HepG2 (cell line): ENCODE measurements around the gene NBPF3. TPM values are rescaled to one million over a fixed set of nuclear protein-coding genes. Genes with fewer than 3 reads are reported as not detected.

Source experiments
- GATA4 ChIP-seq: sonication (generic); IDR thresholded peaks from 2 replicates; pipeline ENCODE4 v1.6.1; 2016; ENCODE audit warnings: antibody characterized with exemption, low read depth, borderline replicate concordance
- GTF3A ChIP-seq: sonication (generic); formaldehyde crosslinking; conservative IDR thresholded peaks from 2 replicates; pipeline ENCODE4 v1.4.0; 2020; ENCODE audit warnings: mild to moderate bottlenecking, missing genetic modification reagents
- KLF16 ChIP-seq, 2 experiments: sonication (generic) in 1 of 2; formaldehyde crosslinking in 1 of 2; IDR thresholded peaks; 2 replicates each; pipeline versions ENCODE4 v1.6.1 to v1.8.0; 2016 to 2023; ENCODE audit warnings: missing genetic modification reagents in 2 of 2, missing compliant biosample characterization in 1 of 2
- LCORL ChIP-seq, 2 experiments: fragments of 450-650 bp in 1 of 2; sonication (generic) in 1 of 2; formaldehyde crosslinking in 1 of 2; IDR thresholded peaks; 2 replicates each; pipeline versions ENCODE4 v1.5.0 to v1.6.1; 2017 to 2020; ENCODE audit warnings: antibody characterized with exemption in 1 of 2, missing genetic modification reagents in 1 of 2
- MED13 ChIP-seq: sonication (generic); formaldehyde crosslinking; IDR thresholded peaks from 2 replicates; pipeline ENCODE4 v1.5.0; 2020; ENCODE audit warnings: missing genetic modification reagents
- NAIF1 ChIP-seq: sonication (generic); formaldehyde crosslinking; IDR thresholded peaks from 2 replicates; pipeline ENCODE4 v1.5.0; 2020; ENCODE audit warnings: mild to moderate bottlenecking, missing genetic modification reagents, borderline replicate concordance
- SAP130 ChIP-seq: IDR thresholded peaks from 2 replicates; pipeline ENCODE4 v1.6.1; 2016; ENCODE audit warnings: low read depth
- TAF1 ChIP-seq: sonication (generic); formaldehyde crosslinking; IDR thresholded peaks from 2 replicates; pipeline ENCODE4 v1.4.0; 2020; ENCODE audit warnings: missing genetic modification reagents
- TCF12 ChIP-seq, 2 experiments: fragments of 450-650 bp in 1 of 2; sonication (generic) in 1 of 2; formaldehyde crosslinking in 1 of 2; IDR thresholded peaks; 2 replicates each; pipeline versions ENCODE4 v1.6.1 to v1.8.0; 2017 to 2022; ENCODE audit warnings: antibody characterized with exemption in 1 of 2, mild to moderate bottlenecking in 1 of 2, missing genetic modification reagents in 1 of 2, moderate library complexity in 1 of 2
- YY1 ChIP-seq: IDR thresholded peaks from 2 replicates; pipeline ENCODE4 v1.6.1; 2011; ENCODE audit warnings: low read length, low read depth, moderate library complexity, mild to moderate bottlenecking; ENCODE audit not compliant: insufficient read depth, insufficient replicate concordance
- ZNF124 ChIP-seq: sonication (generic); formaldehyde crosslinking; IDR thresholded peaks from 2 replicates; pipeline ENCODE4 v1.4.0; 2020; ENCODE audit warnings: missing genetic modification reagents
- ZNF343 ChIP-seq: sonication (generic); formaldehyde crosslinking; IDR thresholded peaks from 2 replicates; pipeline ENCODE4 v1.4.0; 2020; ENCODE audit warnings: mild to moderate bottlenecking, missing genetic modification reagents
- ZNF749 ChIP-seq: sonication (generic); formaldehyde crosslinking; IDR thresholded peaks from 2 replicates; pipeline ENCODE4 v1.8.0; 2022; ENCODE audit warnings: mild to moderate bottlenecking, missing genetic modification reagents, moderate library complexity, borderline replicate concordance
- ZNF75D ChIP-seq: sonication (generic); formaldehyde crosslinking; IDR thresholded peaks from 2 replicates; pipeline ENCODE4 v1.8.1; 2023; ENCODE audit warnings: missing genetic modification reagents, mild to moderate bottlenecking, borderline replicate concordance
- polyA plus RNA-seq, 8 experiments: library from polyadenylated mRNA; depleted of rRNA in 3 of 8; stranded (reverse) in 7 of 8; unstranded in 1 of 8; fragments of >200 nt; fragmentation: Illumina TruSeq in 4 of 8; extraction: Trizol in 4 of 8; gene quantifications; 2 replicates each; pipeline versions ENCODE4 v1.2.1 to v1.2.3, GENCODE V29; 2011 to 2016; ENCODE audit warnings: low read depth in 4 of 8, missing spikeins in 1 of 8, mixed read lengths in 1 of 8; ENCODE audit not compliant: insufficient read depth in 1 of 8
- total RNA-seq, 5 experiments: library from RNA; depleted of rRNA; stranded (reverse); fragments of >200 nt; fragmentation: Illumina TruSeq; extraction: Trizol; gene quantifications; 2 replicates each; pipeline ENCODE4 v1.2.3, GENCODE V29; 2016; ENCODE audit warnings: low read depth in 1 of 5
- TF ChIP-seq, protein P1 (sequence below): sonication (generic); formaldehyde crosslinking; IDR thresholded peaks from 2 replicates; pipeline ENCODE4 v1.4.0; 2020; ENCODE audit warnings: mild to moderate bottlenecking, missing genetic modification reagents, borderline replicate concordance
- TF ChIP-seq, protein P2 (sequence below): sonication (generic); formaldehyde crosslinking; IDR thresholded peaks from 2 replicates; pipeline ENCODE4 v1.9.0; 2021; ENCODE audit warnings: missing genetic modification reagents, borderline replicate concordance
- TF ChIP-seq, protein P3 (sequence below): sonication (generic); formaldehyde crosslinking; IDR thresholded peaks from 2 replicates; pipeline ENCODE4 v1.4.0; 2020; ENCODE audit warnings: mild to moderate bottlenecking, missing genetic modification reagents
- TF ChIP-seq, protein P4 (sequence below): sonication (generic); formaldehyde crosslinking; IDR thresholded peaks from 2 replicates; pipeline ENCODE4 v1.9.0; 2021; ENCODE audit warnings: missing genetic modification reagents, mild to moderate bottlenecking, borderline replicate concordance

NBPF3 gene
- total and polyA plus RNA-seq, 2 of the 13 experiments (the other 11 are each of a cell fraction or from before 2014, with no cell fraction given), result 3.5 to 4.9 TPM

DNA sequence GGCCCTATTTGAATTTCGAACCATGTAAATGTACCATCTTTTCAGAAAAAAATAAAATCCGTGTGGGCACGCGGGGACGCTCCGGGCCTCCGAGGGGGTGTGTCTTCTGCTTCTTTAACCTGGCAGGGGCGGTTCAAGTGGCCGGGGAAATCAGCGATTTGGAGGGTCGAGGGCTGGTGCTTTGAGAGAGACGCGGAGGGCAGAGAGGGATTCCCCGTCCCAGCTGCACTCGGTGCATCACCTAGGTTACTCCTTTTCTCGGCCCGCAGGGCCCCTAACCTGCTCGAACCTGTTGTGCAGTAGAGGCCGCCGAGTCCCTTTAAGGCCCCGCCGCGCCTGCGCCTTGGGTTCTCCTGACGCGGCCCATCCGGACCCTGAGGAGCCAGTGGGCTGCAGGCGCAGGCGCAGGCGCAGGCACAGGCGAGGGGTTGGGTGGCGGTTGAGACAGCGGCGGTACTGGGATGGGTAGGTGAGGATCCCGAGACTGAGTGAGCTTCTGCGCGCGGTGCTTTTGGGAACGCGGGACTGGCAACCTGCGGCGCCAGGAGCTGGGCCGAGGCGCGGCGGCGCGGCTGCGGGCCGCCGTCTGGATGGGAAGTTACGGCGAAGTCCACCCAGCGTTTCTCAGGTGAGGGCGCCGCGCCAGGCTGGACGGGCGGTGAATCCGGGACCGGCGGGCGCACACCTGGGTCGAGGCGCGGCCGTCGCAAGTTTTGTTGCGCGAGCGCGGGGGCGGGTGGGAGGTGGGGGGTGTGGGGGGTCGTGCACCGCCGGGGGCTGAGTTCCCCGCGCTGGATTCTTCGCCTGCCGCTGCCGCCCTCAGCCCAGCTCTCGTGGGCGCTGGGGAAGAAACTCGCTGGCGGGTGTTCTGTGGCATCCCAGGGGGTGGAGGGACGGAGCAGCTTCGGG, at the start of gene NBPF3 (continued):
- TF ChIP-seq, protein P1, sequence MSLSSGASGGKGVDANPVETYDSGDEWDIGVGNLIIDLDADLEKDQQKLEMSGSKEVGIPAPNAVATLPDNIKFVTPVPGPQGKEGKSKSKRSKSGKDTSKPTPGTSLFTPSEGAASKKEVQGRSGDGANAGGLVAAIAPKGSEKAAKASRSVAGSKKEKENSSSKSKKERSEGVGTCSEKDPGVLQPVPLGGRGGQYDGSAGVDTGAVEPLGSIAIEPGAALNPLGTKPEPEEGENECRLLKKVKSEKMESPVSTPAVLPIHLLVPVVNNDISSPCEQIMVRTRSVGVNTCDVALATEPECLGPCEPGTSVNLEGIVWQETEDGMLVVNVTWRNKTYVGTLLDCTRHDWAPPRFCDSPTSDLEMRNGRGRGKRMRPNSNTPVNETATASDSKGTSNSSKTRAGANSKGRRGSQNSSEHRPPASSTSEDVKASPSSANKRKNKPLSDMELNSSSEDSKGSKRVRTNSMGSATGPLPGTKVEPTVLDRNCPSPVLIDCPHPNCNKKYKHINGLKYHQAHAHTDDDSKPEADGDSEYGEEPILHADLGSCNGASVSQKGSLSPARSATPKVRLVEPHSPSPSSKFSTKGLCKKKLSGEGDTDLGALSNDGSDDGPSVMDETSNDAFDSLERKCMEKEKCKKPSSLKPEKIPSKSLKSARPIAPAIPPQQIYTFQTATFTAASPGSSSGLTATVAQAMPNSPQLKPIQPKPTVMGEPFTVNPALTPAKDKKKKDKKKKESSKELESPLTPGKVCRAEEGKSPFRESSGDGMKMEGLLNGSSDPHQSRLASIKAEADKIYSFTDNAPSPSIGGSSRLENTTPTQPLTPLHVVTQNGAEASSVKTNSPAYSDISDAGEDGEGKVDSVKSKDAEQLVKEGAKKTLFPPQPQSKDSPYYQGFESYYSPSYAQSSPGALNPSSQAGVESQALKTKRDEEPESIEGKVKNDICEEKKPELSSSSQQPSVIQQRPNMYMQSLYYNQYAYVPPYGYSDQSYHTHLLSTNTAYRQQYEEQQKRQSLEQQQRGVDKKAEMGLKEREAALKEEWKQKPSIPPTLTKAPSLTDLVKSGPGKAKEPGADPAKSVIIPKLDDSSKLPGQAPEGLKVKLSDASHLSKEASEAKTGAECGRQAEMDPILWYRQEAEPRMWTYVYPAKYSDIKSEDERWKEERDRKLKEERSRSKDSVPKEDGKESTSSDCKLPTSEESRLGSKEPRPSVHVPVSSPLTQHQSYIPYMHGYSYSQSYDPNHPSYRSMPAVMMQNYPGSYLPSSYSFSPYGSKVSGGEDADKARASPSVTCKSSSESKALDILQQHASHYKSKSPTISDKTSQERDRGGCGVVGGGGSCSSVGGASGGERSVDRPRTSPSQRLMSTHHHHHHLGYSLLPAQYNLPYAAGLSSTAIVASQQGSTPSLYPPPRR, result peak; percentile 32; the same call in 1 of the 2 replicates
- TF ChIP-seq TCF12 (IDR thresholded peaks at IDR 0.05) (no peak), TCF12 (CRISPR knock-in tag; IDR thresholded peaks at IDR 0.05) (no peak), TAF1 (peak; percentile 63), SAP130 (CRISPR knock-in tag) (peak; percentile 62), KLF16 (CRISPR knock-in tag; IDR thresholded peaks at IDR 0.05) (no peak), GATA4 (no peak; the same call in 1 of the 2 replicates), ZNF124 (CRISPR knock-in tag) (no peak), ZNF75D (CRISPR knock-in tag) (no peak), MED13 (CRISPR knock-in tag) (no peak), YY1 (peak; percentile 22), ZNF343 (CRISPR knock-in tag) (no peak), ZNF749 (CRISPR knock-in tag) (no peak), NAIF1 (no peak), GTF3A (no peak), LCORL (IDR thresholded peaks at IDR 0.05) (no peak), LCORL (CRISPR knock-in tag; IDR thresholded peaks at IDR 0.05) (no peak)
- TF ChIP-seq, protein P2, sequence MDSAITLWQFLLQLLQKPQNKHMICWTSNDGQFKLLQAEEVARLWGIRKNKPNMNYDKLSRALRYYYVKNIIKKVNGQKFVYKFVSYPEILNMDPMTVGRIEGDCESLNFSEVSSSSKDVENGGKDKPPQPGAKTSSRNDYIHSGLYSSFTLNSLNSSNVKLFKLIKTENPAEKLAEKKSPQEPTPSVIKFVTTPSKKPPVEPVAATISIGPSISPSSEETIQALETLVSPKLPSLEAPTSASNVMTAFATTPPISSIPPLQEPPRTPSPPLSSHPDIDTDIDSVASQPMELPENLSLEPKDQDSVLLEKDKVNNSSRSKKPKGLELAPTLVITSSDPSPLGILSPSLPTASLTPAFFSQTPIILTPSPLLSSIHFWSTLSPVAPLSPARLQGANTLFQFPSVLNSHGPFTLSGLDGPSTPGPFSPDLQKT, result no peak
- TF ChIP-seq, protein P3, sequence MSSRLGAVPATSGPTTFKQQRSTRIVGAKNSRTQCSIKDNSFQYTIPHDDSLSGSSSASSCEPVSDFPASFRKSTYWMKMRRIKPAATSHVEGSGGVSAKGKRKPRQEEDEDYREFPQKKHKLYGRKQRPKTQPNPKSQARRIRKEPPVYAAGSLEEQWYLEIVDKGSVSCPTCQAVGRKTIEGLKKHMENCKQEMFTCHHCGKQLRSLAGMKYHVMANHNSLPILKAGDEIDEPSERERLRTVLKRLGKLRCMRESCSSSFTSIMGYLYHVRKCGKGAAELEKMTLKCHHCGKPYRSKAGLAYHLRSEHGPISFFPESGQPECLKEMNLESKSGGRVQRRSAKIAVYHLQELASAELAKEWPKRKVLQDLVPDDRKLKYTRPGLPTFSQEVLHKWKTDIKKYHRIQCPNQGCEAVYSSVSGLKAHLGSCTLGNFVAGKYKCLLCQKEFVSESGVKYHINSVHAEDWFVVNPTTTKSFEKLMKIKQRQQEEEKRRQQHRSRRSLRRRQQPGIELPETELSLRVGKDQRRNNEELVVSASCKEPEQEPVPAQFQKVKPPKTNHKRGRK (CRISPR knock-in tag), result no peak
- TF ChIP-seq, protein P4, sequence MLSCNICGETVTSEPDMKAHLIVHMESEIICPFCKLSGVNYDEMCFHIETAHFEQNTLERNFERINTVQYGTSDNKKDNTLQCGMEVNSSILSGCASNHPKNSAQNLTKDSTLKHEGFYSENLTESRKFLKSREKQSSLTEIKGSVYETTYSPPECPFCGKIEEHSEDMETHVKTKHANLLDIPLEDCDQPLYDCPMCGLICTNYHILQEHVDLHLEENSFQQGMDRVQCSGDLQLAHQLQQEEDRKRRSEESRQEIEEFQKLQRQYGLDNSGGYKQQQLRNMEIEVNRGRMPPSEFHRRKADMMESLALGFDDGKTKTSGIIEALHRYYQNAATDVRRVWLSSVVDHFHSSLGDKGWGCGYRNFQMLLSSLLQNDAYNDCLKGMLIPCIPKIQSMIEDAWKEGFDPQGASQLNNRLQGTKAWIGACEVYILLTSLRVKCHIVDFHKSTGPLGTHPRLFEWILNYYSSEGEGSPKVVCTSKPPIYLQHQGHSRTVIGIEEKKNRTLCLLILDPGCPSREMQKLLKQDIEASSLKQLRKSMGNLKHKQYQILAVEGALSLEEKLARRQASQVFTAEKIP (CRISPR knock-in tag), result no peak
